WTC11 (cell line): ENCODE measurements around the gene OR8K5. TPM values are rescaled to one million over a fixed set of nuclear protein-coding genes. Genes with fewer than 3 reads are reported as not detected.

Source experiments
- ATAC-seq: fragments of 200-7000 bp; cut with Tn5 transposase; 2 replicates; pipeline ENCODE4 v1.10.0; 2021; ENCODE audit warnings: mild to moderate bottlenecking, moderate library complexity
- Bru-seq: library from RNA; stranded (reverse); fragments of 400-500 nt; gene quantifications from one replicate; lab custom pipeline; 2021; lab: Mats Ljungman, UMichigan
- CTCF ChIA-PET: fragments of 300-600 bp; sonication (Branson Sonifier 250); formaldehyde crosslinking; loops from one replicate; lab custom pipeline; 2021; ENCODE audit warnings: antibody characterized with exemption; lab: Charles Lee
- POLR2A ChIA-PET: fragments of 350-600 bp; sonication (Branson Sonifier 250); formaldehyde crosslinking; loops from one replicate; lab custom pipeline; 2021; ENCODE audit warnings: antibody characterized with exemption; lab: Charles Lee
- DNase-seq: peaks from one replicate; pipeline ENCODE4 v3.0.0; 2021; ENCODE audit warnings: low spot score
- H3K27ac Mint-ChIP-seq: 2 replicates; pipeline ENCODE4 v1.8.0; 2021; ENCODE audit warnings: mixed read lengths
- H3K27me3 Mint-ChIP-seq: 2 replicates; pipeline ENCODE4 v1.8.0; 2021; ENCODE audit warnings: low read depth, mild to moderate bottlenecking, moderate library complexity, mixed read lengths
- H3K36me3 Mint-ChIP-seq: 2 replicates; pipeline ENCODE4 v1.8.0; 2021; ENCODE audit warnings: mixed read lengths
- H3K4me1 Mint-ChIP-seq: 2 replicates; pipeline ENCODE4 v1.8.0; 2022; ENCODE audit warnings: mixed read lengths
- H3K4me3 Mint-ChIP-seq: 2 replicates; pipeline ENCODE4 v1.8.0; 2021; ENCODE audit warnings: mild to moderate bottlenecking, moderate library complexity, mixed read lengths
- H3K9me3 Mint-ChIP-seq: 2 replicates; pipeline ENCODE4 v1.8.0; 2021; ENCODE audit warnings: mixed read lengths
- FOXK1 ChIP-seq: sonication (generic); formaldehyde crosslinking; IDR thresholded peaks from 2 replicates; pipeline ENCODE4 v1.8.0; 2022; ENCODE audit warnings: mild to moderate bottlenecking, moderate library complexity, missing genetic modification reagents
- GTF2I ChIP-seq: fragments of 250-450 bp; sonication (Bioruptor Pico); conservative IDR thresholded peaks from 2 replicates; pipeline ENCODE4 v1.4.0; 2021; ENCODE audit warnings: mild to moderate bottlenecking
- HMGA2 ChIP-seq: fragments of 250-450 bp; sonication (Bioruptor Pico); IDR thresholded peaks from 2 replicates; pipeline ENCODE4 v1.4.0; 2021; ENCODE audit warnings: mild to moderate bottlenecking, moderate library complexity
- HMGXB4 ChIP-seq: sonication (generic); formaldehyde crosslinking; IDR thresholded peaks from 2 replicates; pipeline ENCODE4 v1.8.1; 2023; ENCODE audit warnings: mild to moderate bottlenecking, moderate library complexity, missing genetic modification reagents
- IRF1 ChIP-seq: sonication (generic); formaldehyde crosslinking; IDR thresholded peaks from 2 replicates; pipeline ENCODE4 v1.8.0; 2023; ENCODE audit warnings: missing genetic modification reagents
- IRF2 ChIP-seq: sonication (generic); formaldehyde crosslinking; IDR thresholded peaks from 2 replicates; pipeline ENCODE4 v1.8.0; 2022; ENCODE audit warnings: low read depth, missing genetic modification reagents, borderline replicate concordance
- JAZF1 ChIP-seq: fragments of 250-450 bp; sonication (Bioruptor Pico); IDR thresholded peaks from 2 replicates; pipeline ENCODE4 v1.9.0; 2021; ENCODE audit warnings: moderate library complexity, mild to moderate bottlenecking, inconsistent platforms
- MAX ChIP-seq: sonication (generic); formaldehyde crosslinking; IDR thresholded peaks from 2 replicates; pipeline ENCODE4 v1.8.0; 2022; ENCODE audit warnings: mild to moderate bottlenecking, missing genetic modification reagents
- OVOL2 ChIP-seq: fragments of 250-450 bp; sonication (Bioruptor Pico); IDR thresholded peaks from 2 replicates; pipeline ENCODE4 v1.9.0; 2021; ENCODE audit warnings: mild to moderate bottlenecking, borderline replicate concordance
- PREB ChIP-seq: sonication (generic); formaldehyde crosslinking; IDR thresholded peaks from 2 replicates; pipeline ENCODE4 v1.8.1; 2022; ENCODE audit warnings: mild to moderate bottlenecking, missing genetic modification reagents, moderate library complexity, borderline replicate concordance
- RORB ChIP-seq: fragments of 250-450 bp; sonication (Bioruptor Pico); IDR thresholded peaks from 2 replicates; pipeline ENCODE4 v1.9.0; 2021; ENCODE audit warnings: mild to moderate bottlenecking
- STAT6 ChIP-seq: sonication (generic); formaldehyde crosslinking; conservative IDR thresholded peaks from 2 replicates; pipeline ENCODE4 v1.8.1; 2023; ENCODE audit warnings: mild to moderate bottlenecking, low read depth, missing genetic modification reagents, moderate library complexity
- TP53 ChIP-seq: sonication (generic); formaldehyde crosslinking; IDR thresholded peaks from 2 replicates; pipeline ENCODE4 v1.8.1; 2023; ENCODE audit warnings: mild to moderate bottlenecking, missing genetic modification reagents
- ZNF396 ChIP-seq: fragments of 250-450 bp; sonication (Bioruptor Pico); IDR thresholded peaks from 2 replicates; pipeline ENCODE4 v1.8.0; 2021; ENCODE audit warnings: mild to moderate bottlenecking, moderate library complexity, borderline replicate concordance
- ZNF416 ChIP-seq: fragments of 250-450 bp; sonication (Bioruptor Pico); IDR thresholded peaks from 2 replicates; pipeline ENCODE4 v1.9.0; 2021; ENCODE audit warnings: mild to moderate bottlenecking, inconsistent platforms
- ZNF423 ChIP-seq: fragments of 250-450 bp; sonication (Bioruptor Pico); IDR thresholded peaks from 2 replicates; pipeline ENCODE4 v2.1.2; 2022; ENCODE audit warnings: mild to moderate bottlenecking, moderate library complexity
- ZNF512 ChIP-seq: sonication (generic); formaldehyde crosslinking; IDR thresholded peaks from 2 replicates; pipeline ENCODE4 v1.8.1; 2022; ENCODE audit warnings: missing genetic modification reagents, borderline replicate concordance
- ZSCAN18 ChIP-seq: fragments of 250-450 bp; sonication (Bioruptor Pico); IDR thresholded peaks from 2 replicates; pipeline ENCODE4 v2.1.2; 2022; ENCODE audit warnings: mild to moderate bottlenecking, moderate library complexity
- long read RNA-seq, 3 experiments: library from RNA in 1 of 3; library from capped mRNA in 1 of 3; library from polyadenylated mRNA in 1 of 3; unstranded in 2 of 3; stranded (forward) in 1 of 3; transcript quantifications; one replicate each; pipeline ENCODE4 v2.0.0, GENCODE V29; 2021
- total RNA-seq: library from RNA; stranded (reverse); gene quantifications from 3 replicates; pipeline ENCODE4 v1.2.3, GENCODE V29; 2021

Gene OR8K5
- total RNA-seq: not detected in 3 replicates
- Bru-seq, nascent RNA: not detected
- long read RNA-seq, experiment 1: 0 reads
- long read RNA-seq, experiment 2: 0 reads
- long read RNA-seq, experiment 3: 0 reads

GRCh38 chr11:56160217-56160616 is at the start of gene OR8K5:
Gene OR8K5, minus strand, starts transcription at chr11:56160317. Its CDS starts 0 bp downstream, at chr11:56160317.
- no peak within 1 kb of the TSS for H3K4me3 Mint-ChIP-seq
- CTCF ChIA-PET: no interaction called here

More at GRCh38 chr11:56160217-56160616, at the start of gene OR8K5:
- POLR2A ChIA-PET: no interaction called here
- TF ChIP-seq ZNF423 (CRISPR knock-in tag): no peak
- no peak for TF ChIP-seq ZNF396 (CRISPR knock-in tag)
- no peak for TF ChIP-seq PREB (CRISPR knock-in tag)
- TF ChIP-seq GTF2I: no peak
- TF ChIP-seq TP53 (CRISPR knock-in tag): no peak
- no peak for TF ChIP-seq IRF1 (CRISPR knock-in tag)
- TF ChIP-seq IRF2 (CRISPR knock-in tag): no peak
- TF ChIP-seq HMGA2: no peak
- no peak for TF ChIP-seq OVOL2
- no peak for TF ChIP-seq ZNF512 (CRISPR knock-in tag)
- no peak for TF ChIP-seq FOXK1
- no peak for TF ChIP-seq HMGXB4 (CRISPR knock-in tag)
- TF ChIP-seq ZNF416 (CRISPR knock-in tag): no peak
- TF ChIP-seq MAX (CRISPR knock-in tag): no peak
- TF ChIP-seq JAZF1 (CRISPR knock-in tag): no peak
- no peak for TF ChIP-seq RORB
- no peak for TF ChIP-seq STAT6 (CRISPR knock-in tag)
- TF ChIP-seq ZSCAN18 (CRISPR knock-in tag): no peak
- no peak within 1 kb of the TSS for H3K27ac Mint-ChIP-seq
- DNase-seq: no peak
- H3K9me3 Mint-ChIP-seq: peaks cover 32% of the 10 kb centered on the region
- H3K27me3 Mint-ChIP-seq: no peaks in the 10 kb centered on the region
- peaks cover 18% of the 10 kb centered on the region for H3K36me3 Mint-ChIP-seq
- no peak for ATAC-seq
- H3K4me1 Mint-ChIP-seq: no peaks in the 10 kb centered on the region
